GM23338 (cell line): ENCODE results near the gene AKT1S1. TPM values are rescaled to one million over a fixed set of nuclear protein-coding genes. Genes with fewer than 3 reads are reported as not detected.

ENCODE experiments used
- ATAC-seq: fragments of 200-7000 bp; cut with Tn5 transposase; 3 replicates; pipeline ENCODE4 v1.9.1; 2020
- DNase-seq: peaks from one replicate; pipeline ENCODE4 v3.0.0-alpha.2; 2015; ENCODE audit warnings: low spot score
- H2AFZ ChIP-seq: fragments of 200-600 bp; sonication (generic); 2 replicates; pipeline ENCODE4 v1.8.0; 2016; ENCODE audit warnings: antibody characterized with exemption, mild to moderate bottlenecking, moderate library complexity
- H3F3A ChIP-seq: fragments of 200-600 bp; sonication (generic); replicated peaks from 2 replicates; pipeline ENCODE4 v1.8.0; 2017; ENCODE audit warnings: antibody characterized with exemption, mixed run types, low read depth
- H3K27ac ChIP-seq: fragments of 200-600 bp; sonication (generic); 2 replicates; pipeline ENCODE4 v1.6.1; 2016; ENCODE audit warnings: low read depth
- H3K27me3 ChIP-seq: fragments of 200-600 bp; sonication (generic); 2 replicates; pipeline ENCODE4 v1.8.0; 2016; ENCODE audit warnings: mild to moderate bottlenecking, mixed run types, moderate library complexity; ENCODE audit not compliant: insufficient read depth
- H3K36me3 ChIP-seq: fragments of 200-600 bp; sonication (generic); 2 replicates; pipeline ENCODE4 v1.8.0; 2016; ENCODE audit warnings: mild to moderate bottlenecking; ENCODE audit not compliant: insufficient read depth
- H3K4me1 ChIP-seq: fragments of 200-600 bp; sonication (generic); 2 replicates; pipeline ENCODE4 v1.8.0; 2016; ENCODE audit warnings: mild to moderate bottlenecking, moderate library complexity; ENCODE audit not compliant: insufficient read depth
- H3K4me2 ChIP-seq: fragments of 200-600 bp; sonication (generic); 2 replicates; pipeline ENCODE4 v1.7.1; 2017; ENCODE audit warnings: mixed run types
- H3K4me3 ChIP-seq: fragments of 200-600 bp; sonication (generic); 2 replicates; pipeline ENCODE4 v1.6.1; 2016; ENCODE audit warnings: mixed run types
- H3K79me2 ChIP-seq: fragments of 200-600 bp; sonication (generic); replicated peaks from 2 replicates; pipeline ENCODE4 v1.8.0; 2017; ENCODE audit warnings: mild to moderate bottlenecking; ENCODE audit not compliant: insufficient read depth
- H3K9me2 ChIP-seq: fragments of 200-600 bp; sonication (generic); 2 replicates; pipeline ENCODE4 v1.8.0; 2017; ENCODE audit not compliant: insufficient read depth
- H4K20me1 ChIP-seq: fragments of 200-600 bp; sonication (generic); replicated peaks from 2 replicates; pipeline ENCODE4 v1.8.0; 2017; ENCODE audit warnings: mild to moderate bottlenecking; ENCODE audit not compliant: insufficient read depth
- H3K27ac Mint-ChIP-seq: 2 replicates; pipeline ENCODE4 v1.8.0; 2020; ENCODE audit warnings: inconsistent platforms, mild to moderate bottlenecking, moderate library complexity, mixed read lengths
- H3K27me3 Mint-ChIP-seq: 3 replicates; pipeline ENCODE4 v1.8.0; 2022; ENCODE audit warnings: low read depth, mild to moderate bottlenecking, moderate library complexity, mixed read lengths, inconsistent platforms; ENCODE audit not compliant: insufficient read depth, poor library complexity
- H3K36me3 Mint-ChIP-seq: 3 replicates; pipeline ENCODE4 v1.8.0; 2021; ENCODE audit warnings: low read depth, mild to moderate bottlenecking, inconsistent platforms, moderate library complexity, mixed read lengths
- H3K4me1 Mint-ChIP-seq: 3 replicates; pipeline ENCODE4 v1.8.0; 2020; ENCODE audit warnings: mild to moderate bottlenecking, inconsistent platforms, mixed read lengths
- H3K4me3 Mint-ChIP-seq: 3 replicates; pipeline ENCODE4 v1.8.0; 2021; ENCODE audit warnings: moderate library complexity, mild to moderate bottlenecking, inconsistent platforms, mixed read lengths
- H3K9me3 Mint-ChIP-seq: 3 replicates; pipeline ENCODE4 v1.8.0; 2020; ENCODE audit warnings: moderate library complexity, mild to moderate bottlenecking, inconsistent platforms, mixed read lengths
- CREB1 ChIP-seq: fragments of 250-450 bp; sonication (Bioruptor Pico); IDR thresholded peaks from 2 replicates; pipeline ENCODE4 v1.5.0; 2020; ENCODE audit warnings: low read depth, mild to moderate bottlenecking, moderate library complexity
- ETS1 ChIP-seq: IDR thresholded peaks from 2 replicates; pipeline ENCODE4 v1.6.1; 2016; ENCODE audit warnings: antibody characterized with exemption
- EZH2 ChIP-seq: fragments of 200-600 bp; sonication (generic); IDR thresholded peaks from one replicate; pipeline ENCODE4 v1.8.0; 2017; ENCODE audit warnings: antibody characterized with exemption, mild to moderate bottlenecking, low read depth; ENCODE audit not compliant: unreplicated experiment
- STAT1 ChIP-seq: IDR thresholded peaks from one replicate; pipeline ENCODE4 v1.6.1; 2016; ENCODE audit warnings: antibody characterized with exemption; ENCODE audit not compliant: unreplicated experiment
- ZNF114 ChIP-seq: fragments of 250-450 bp; sonication (Bioruptor Pico); IDR thresholded peaks from 2 replicates; pipeline ENCODE4 v1.5.0; 2020; ENCODE audit warnings: mild to moderate bottlenecking, moderate library complexity
- polyA plus RNA-seq: library from polyadenylated mRNA; unstranded; fragments of >200 nt; fragmentation: Nextera tagmentation; extraction: Ambion mirVana; gene quantifications from 2 replicates; pipeline ENCODE4 v1.2.1, GENCODE V29; 2016
- total RNA-seq: library from RNA; depleted of rRNA; stranded (reverse); fragments of >200 nt; shearing (Covaris generic); gene quantifications from 2 replicates; pipeline ENCODE4 v1.2.3, GENCODE V29; 2014
- TF ChIP-seq, protein P1 (sequence below): IDR thresholded peaks from one replicate; pipeline ENCODE4 v1.6.1; 2018; ENCODE audit warnings: antibody characterized with exemption; ENCODE audit not compliant: unreplicated experiment
- TF ChIP-seq, protein P2 (sequence below): fragments of 250-450 bp; sonication (Bioruptor Pico); IDR thresholded peaks from 2 replicates; pipeline ENCODE4 v1.5.0; 2020; ENCODE audit warnings: mild to moderate bottlenecking, moderate library complexity

The AKT1S1 gene
- total and polyA plus RNA-seq, 2 experiments from 2014 or later = 21.5 to 28.6 TPM

DNA sequence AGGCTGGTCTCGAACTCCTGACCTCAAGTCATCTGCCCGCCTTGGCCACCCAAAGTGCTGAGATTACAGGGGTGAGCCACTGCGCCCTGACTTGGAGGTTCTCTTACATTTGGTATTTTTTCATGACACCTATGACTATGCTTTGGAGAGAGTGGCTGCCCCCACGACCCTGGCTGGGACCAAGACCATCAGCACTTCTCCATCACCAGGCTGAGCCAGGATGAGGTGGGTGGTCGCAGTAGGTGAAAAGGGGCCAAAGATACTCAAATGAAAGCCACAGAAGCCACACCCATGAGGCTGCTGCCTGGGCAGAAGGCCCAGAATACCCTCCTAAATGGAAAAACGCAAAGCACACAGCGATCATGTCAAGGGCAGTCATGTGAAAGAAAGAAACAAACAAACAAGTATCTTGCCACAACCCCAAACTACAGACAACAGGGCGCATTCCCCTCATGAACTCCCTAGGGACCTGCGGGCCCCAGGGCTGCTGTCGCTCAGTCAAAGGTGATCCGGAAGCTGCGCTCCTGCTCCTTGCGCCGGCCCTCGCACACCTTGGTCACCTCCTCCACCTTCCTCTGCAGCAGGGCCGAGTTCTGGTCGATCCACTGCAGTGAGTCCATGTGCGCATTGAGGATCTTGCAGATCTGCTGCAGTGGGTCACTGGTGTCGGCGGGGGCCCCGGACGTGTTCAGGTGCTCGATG lies 30.7 kb upstream of the AKT1S1 start:
- Histone ChIP-seq H3K36me3 (peaks cover 3% of the 10 kb centered on the region; the same call in 1 of the 2 replicates), H3F3A (peaks cover 12% of the 10 kb centered on the region; the same call in 1 of the 2 replicates), H3K4me1 (peaks cover 10% of the 10 kb centered on the region), H4K20me1 (peaks cover 33% of the 10 kb centered on the region), H3K4me3 (no peak overlapping the region), H3K79me2 (peaks cover 2% of the 10 kb centered on the region; the same call in 1 of the 2 replicates), H3K9me2 (no peaks in the 10 kb centered on the region), H3K27ac (no peak overlapping the region), H2AFZ (no peak overlapping the region), H3K4me2 (no peak overlapping the region), H3K27me3 (no peaks in the 10 kb centered on the region)
- no peaks in the 10 kb centered on the region; the same call in 2 of the 3 replicates for H3K9me3 Mint-ChIP-seq
- ATAC-seq (no peak), DNase-seq (no peak)
- peaks cover 63% of the 10 kb centered on the region for H3K36me3 Mint-ChIP-seq
- TF ChIP-seq ZNF114 (CRISPR knock-in tag) (no peak), STAT1 (no peak), ETS1 (no peak), EZH2 (no peak), CREB1 (CRISPR knock-in tag) (no peak)
- TF ChIP-seq, protein P1, sequence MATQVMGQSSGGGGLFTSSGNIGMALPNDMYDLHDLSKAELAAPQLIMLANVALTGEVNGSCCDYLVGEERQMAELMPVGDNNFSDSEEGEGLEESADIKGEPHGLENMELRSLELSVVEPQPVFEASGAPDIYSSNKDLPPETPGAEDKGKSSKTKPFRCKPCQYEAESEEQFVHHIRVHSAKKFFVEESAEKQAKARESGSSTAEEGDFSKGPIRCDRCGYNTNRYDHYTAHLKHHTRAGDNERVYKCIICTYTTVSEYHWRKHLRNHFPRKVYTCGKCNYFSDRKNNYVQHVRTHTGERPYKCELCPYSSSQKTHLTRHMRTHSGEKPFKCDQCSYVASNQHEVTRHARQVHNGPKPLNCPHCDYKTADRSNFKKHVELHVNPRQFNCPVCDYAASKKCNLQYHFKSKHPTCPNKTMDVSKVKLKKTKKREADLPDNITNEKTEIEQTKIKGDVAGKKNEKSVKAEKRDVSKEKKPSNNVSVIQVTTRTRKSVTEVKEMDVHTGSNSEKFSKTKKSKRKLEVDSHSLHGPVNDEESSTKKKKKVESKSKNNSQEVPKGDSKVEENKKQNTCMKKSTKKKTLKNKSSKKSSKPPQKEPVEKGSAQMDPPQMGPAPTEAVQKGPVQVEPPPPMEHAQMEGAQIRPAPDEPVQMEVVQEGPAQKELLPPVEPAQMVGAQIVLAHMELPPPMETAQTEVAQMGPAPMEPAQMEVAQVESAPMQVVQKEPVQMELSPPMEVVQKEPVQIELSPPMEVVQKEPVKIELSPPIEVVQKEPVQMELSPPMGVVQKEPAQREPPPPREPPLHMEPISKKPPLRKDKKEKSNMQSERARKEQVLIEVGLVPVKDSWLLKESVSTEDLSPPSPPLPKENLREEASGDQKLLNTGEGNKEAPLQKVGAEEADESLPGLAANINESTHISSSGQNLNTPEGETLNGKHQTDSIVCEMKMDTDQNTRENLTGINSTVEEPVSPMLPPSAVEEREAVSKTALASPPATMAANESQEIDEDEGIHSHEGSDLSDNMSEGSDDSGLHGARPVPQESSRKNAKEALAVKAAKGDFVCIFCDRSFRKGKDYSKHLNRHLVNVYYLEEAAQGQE = no peak
- TF ChIP-seq, protein P2, sequence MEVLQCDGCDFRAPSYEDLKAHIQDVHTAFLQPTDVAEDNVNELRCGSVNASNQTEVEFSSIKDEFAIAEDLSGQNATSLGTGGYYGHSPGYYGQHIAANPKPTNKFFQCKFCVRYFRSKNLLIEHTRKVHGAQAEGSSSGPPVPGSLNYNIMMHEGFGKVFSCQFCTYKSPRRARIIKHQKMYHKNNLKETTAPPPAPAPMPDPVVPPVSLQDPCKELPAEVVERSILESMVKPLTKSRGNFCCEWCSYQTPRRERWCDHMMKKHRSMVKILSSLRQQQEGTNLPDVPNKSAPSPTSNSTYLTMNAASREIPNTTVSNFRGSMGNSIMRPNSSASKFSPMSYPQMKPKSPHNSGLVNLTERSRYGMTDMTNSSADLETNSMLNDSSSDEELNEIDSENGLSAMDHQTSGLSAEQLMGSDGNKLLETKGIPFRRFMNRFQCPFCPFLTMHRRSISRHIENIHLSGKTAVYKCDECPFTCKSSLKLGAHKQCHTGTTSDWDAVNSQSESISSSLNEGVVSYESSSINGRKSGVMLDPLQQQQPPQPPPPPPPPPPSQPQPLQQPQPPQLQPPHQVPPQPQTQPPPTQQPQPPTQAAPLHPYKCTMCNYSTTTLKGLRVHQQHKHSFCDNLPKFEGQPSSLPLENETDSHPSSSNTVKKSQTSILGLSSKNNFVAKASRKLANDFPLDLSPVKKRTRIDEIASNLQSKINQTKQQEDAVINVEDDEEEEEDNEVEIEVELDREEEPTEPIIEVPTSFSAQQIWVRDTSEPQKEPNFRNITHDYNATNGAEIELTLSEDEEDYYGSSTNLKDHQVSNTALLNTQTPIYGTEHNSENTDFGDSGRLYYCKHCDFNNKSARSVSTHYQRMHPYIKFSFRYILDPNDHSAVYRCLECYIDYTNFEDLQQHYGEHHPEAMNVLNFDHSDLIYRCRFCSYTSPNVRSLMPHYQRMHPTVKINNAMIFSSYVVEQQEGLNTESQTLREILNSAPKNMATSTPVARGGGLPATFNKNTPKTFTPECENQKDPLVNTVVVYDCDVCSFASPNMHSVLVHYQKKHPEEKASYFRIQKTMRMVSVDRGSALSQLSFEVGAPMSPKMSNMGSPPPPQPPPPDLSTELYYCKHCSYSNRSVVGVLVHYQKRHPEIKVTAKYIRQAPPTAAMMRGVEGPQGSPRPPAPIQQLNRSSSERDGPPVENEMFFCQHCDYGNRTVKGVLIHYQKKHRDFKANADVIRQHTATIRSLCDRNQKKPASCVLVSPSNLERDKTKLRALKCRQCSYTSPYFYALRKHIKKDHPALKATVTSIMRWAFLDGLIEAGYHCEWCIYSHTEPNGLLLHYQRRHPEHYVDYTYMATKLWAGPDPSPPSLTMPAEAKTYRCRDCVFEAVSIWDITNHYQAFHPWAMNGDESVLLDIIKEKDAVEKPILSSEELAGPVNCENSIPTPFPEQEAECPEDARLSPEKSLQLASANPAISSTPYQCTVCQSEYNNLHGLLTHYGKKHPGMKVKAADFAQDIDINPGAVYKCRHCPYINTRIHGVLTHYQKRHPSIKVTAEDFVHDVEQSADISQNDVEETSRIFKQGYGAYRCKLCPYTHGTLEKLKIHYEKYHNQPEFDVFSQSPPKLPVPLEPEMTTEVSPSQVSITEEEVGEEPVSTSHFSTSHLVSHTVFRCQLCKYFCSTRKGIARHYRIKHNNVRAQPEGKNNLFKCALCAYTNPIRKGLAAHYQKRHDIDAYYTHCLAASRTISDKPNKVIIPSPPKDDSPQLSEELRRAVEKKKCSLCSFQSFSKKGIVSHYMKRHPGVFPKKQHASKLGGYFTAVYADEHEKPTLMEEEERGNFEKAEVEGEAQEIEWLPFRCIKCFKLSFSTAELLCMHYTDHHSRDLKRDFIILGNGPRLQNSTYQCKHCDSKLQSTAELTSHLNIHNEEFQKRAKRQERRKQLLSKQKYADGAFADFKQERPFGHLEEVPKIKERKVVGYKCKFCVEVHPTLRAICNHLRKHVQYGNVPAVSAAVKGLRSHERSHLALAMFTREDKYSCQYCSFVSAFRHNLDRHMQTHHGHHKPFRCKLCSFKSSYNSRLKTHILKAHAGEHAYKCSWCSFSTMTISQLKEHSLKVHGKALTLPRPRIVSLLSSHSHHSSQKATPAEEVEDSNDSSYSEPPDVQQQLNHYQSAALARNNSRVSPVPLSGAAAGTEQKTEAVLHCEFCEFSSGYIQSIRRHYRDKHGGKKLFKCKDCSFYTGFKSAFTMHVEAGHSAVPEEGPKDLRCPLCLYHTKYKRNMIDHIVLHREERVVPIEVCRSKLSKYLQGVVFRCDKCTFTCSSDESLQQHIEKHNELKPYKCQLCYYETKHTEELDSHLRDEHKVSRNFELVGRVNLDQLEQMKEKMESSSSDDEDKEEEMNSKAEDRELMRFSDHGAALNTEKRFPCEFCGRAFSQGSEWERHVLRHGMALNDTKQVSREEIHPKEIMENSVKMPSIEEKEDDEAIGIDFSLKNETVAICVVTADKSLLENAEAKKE (CRISPR knock-in tag) = no peak
- H3K27me3 Mint-ChIP-seq = peaks cover 21% of the 10 kb centered on the region
- H3K4me3 Mint-ChIP-seq = no peak overlapping the region; the same call in 2 of the 3 replicates
- H3K27ac Mint-ChIP-seq = no peak overlapping the region
- H3K4me1 Mint-ChIP-seq = peaks cover 19% of the 10 kb centered on the region
